Measurements from ENCODE around the gene PRDM13.
"Not testable (repeated sequence)": the region's sequence is repeated elsewhere in the genome, so short reads cannot be mapped to it uniquely, and the experiment has no call there.

- not testable (repeated sequence) for TF ChIP-seq CTCF (IDR thresholded peaks at IDR 0.05; ENCODE audit: low read depth, low read length); EZH2phosphoT487 (IDR thresholded peaks at IDR 0.05; ENCODE audit: low read depth)
Measured at GRCh38 chr6:99622044-99622443, 15.4 kb downstream of the PRDM13 start.

Measured in OCI-LY3 (cell line).